Measurements from ENCODE around the gene SMIM36.
"Not testable (repeated sequence)": the region's sequence is repeated elsewhere in the genome, so short reads cannot be mapped to it uniquely, and the experiment has no call there.

SMIM36 gene

GRCh38 chr17:55405600-55405999 lies 105.7 kb downstream of the SMIM36 start:
- no peak overlapping the region for H3K4me3 ChIP-seq (ENCODE audit: low read depth, low read length)
- ChIA-PET CTCF (interaction anchor here (1.2 kb wide), 1 partner anchor 49 kb away, joined by 4 read pairs; no protein-coding TSS in a partner anchor), POLR2A (no interaction called here)
- no peak for TF ChIP-seq CTCF (IDR thresholded peaks at IDR 0.05; ENCODE audit: insufficient read depth, low read length, missing control alignments)
- no peak for DNase-seq (ENCODE audit: low read depth, low spot score)

DNA sequence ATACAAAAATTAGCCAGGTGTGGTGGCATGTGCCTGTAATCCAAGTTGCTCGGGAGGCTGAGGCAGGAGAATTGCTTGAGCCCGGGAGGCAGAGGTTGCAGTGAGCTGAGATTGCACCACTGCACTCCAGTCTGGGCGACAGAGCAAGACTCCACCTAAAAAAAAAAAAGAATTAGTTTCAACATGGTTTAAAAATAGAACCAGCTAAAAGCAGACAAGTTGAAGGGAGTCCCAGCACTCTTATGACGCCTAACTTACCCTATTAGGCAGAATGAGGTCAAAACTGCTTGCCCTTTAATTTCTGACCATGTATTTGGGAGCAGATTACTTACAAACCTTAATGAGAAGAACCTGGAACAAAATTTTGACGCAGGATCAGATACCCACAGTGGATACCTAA lies 107.1 kb downstream of the SMIM36 start:
- DNase-seq (ENCODE audit: low read depth, low spot score); POLR2A ChIA-PET; H3K4me3 ChIP-seq (ENCODE audit: low read depth, low read length); CTCF ChIA-PET: not testable (repeated sequence)

DNA sequence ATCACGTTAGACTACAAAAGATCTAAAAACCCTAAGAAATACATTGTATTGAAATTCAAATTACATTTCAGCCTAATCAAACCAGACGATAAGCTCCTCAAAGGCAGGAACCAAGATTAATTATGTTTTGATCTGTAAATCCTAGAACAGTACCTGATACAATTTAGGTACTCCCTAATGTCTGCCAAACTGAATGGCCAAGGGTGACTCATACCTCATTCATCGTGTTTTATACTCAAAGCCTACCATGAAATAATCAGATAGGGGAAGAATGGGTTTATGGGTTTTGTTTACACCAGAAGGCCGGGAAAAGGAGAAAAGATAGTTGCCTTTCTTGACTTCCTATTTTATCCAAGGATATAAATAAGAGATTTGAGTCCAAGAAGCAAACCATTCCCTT lies 108.9 kb downstream of the SMIM36 start:
- DNase-seq (ENCODE audit: low read depth, low spot score): no peak
- no peak for TF ChIP-seq CTCF (IDR thresholded peaks at IDR 0.05; ENCODE audit: insufficient read depth, low read length, missing control alignments)
- no peak overlapping the region for H3K4me3 ChIP-seq (ENCODE audit: low read depth, low read length)
- CTCF ChIA-PET: no interaction called here
- POLR2A ChIA-PET: no interaction called here
